NK-92 treated with Interleukin-12 subunit alpha and Interleukin-12 subunit beta, amount 100 ng/mL, for 24 hours (cell line): ENCODE data around the gene IRF6.
"Not testable (repeated sequence)": the region's sequence is repeated elsewhere in the genome, so short reads cannot be mapped to it uniquely, and the experiment has no call there.

Experiments
- DNase-seq: peaks from one replicate; lab custom pipeline; 2025; lab: John Stamatoyannopoulos, UW

IRF6 gene

DNA sequence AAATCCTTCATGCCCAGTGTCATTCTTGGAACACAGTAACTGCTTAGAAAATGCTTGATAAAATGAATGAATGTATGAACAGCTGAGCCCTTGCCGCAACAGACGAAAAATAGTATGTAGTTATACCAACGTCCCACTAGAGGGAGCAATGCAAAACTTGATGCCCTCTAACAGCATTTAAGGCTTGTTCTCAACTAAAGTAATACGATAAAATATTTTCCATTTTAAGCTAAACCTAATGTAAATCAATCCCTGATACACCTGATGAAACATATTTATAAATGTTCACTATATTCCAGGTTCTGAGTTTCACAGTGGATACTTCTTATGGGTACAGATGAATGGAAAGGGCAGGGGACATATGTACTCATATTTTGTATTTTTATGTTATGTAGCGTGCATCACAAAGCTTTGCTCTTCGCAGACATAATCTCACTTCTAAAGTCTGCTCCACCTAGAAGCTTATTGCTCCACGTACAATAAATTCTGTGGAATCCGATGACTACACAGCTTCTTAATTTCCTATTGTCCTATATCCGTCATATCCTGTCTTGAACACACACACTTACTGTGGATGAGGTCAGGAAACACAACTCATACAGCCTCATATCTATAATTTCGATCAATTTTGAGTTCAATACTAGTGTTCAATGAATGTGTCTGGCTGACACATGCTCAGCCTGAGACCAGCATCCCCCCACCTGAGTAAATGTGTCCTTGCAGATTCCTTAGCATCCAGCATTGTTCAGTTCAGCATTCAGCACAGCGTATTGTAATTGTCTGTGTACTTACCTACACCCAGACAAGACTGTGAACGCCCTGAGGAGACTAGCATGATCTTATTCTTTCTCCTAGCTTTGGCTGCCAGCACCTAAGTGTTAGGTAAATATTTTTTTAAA, 17.4 kb upstream of the IRF6 start:
- DNase-seq, result no peak

GRCh38 chr1:209822706-209823105, 16.8 kb upstream of the IRF6 start:
- no peak for DNase-seq

DNA sequence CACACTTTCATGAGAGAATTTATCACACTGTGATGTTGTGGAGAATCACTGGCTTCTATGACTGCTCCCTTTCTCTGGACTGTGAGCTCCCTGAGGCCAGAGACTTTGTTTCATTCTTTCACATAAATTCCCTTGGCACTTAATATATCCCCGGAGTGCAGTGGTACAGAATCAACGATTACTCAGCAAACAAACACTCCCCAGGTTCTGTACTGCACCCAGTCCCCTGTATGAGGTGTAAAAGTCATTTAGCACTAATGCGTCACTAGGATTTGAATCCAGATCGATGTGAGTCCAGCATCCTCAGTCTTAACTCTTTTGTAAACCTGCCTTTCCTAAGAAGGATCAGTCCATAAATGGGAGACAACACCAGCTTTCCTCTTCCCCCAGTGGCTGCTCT, 15.0 kb upstream of the IRF6 start:
- DNase-seq, result no peak

GRCh38 chr1:209819058-209819457, 13.1 kb upstream of the IRF6 start:
- no peak for DNase-seq

- DNase-seq, result no peak
Measured at GRCh38 chr1:209817691-209818090, 11.7 kb upstream of the IRF6 start.

DNA sequence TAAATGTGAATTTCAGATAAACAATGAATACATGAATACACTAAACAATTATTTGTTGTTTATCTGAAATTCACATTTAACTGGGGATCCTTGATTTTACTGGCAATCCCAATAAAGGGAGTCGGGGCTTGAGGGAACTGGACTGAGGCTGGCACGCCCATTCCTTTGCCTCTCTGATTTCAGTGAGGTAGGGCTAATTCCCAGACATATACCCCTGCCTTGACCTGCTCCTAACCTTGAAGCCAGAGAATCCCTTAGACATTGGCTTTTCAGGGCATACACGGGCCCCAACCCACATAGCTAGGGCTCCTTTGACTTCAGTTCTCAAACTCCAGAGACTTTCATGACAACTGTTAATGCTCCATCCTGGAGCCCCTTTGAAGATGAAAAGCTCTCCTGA, 11.0 kb upstream of the IRF6 start:
- DNase-seq, result no peak

GRCh38 chr1:209815931-209816341, 10.0 kb upstream of the IRF6 start:
- no peak for DNase-seq

DNA sequence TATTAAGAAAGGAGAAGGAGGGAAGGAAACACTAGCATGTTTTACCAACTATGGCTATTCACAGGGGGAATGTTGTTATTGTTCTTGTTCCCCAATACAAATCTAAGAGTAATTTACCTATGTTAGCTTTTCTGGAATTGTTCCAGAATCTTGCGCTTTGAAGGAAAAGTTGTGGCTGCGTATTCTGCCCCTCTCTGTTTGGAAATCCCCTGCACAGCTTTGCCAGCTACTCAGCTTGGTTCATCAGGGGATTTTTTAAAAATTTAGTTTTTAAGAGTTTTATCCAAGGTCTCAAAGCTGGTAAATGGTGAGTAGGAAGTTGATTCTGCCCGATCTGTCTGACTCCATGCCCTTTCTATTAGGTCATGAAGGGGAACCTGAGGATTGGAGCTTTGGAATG, 9.5 kb upstream of the IRF6 start:
- no peak for DNase-seq

- no peak for DNase-seq
Measured at GRCh38 chr1:209813902-209814301, 8.0 kb upstream of the IRF6 start.

DNA sequence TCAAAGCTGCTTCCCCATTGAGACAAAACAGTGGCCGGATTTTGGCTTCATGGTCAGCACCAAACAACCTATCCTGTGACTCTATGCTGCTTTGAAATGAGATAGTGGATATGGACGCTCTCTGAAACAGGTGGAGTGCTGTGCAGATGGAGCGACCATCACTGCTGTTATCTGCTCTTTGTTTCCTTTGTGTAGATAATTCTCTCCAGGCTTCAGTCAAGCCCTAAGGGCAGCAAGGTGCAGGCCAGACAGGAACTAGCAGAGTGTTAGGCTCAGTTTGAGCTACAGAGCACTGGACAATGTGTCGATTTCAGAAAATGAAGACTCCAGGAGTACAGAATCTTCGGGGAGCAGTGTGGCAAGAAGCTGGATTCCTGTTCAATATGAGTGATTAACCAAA, 4.8 kb upstream of the IRF6 start:
- no peak for DNase-seq

- no peak for DNase-seq
Measured at GRCh38 chr1:209809611-209810010, 3.7 kb upstream of the IRF6 start.

GRCh38 chr1:209808059-209808581, 2.2 kb upstream of the IRF6 start:
- no peak for DNase-seq

DNA sequence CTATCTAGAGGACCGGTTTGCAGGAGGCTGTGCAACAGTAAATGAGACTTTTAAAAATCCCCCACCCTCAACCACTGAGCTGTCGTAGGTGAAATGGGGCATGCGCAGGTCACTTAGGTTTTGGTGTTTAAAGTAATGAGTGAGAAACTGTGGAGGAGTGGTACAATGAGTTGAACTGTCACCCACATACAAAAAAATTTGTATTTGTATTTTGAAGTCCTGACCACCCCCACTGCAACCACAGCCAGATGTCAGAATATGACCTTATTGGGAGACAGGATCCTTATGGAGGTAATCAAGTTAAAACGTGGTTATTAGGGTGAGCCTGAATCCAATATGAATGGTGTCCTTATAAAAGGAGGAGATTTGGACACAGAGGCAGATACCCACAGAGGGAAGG, 1.6 kb upstream of the IRF6 start:
- DNase-seq, result no peak

- no peak for DNase-seq
Measured at GRCh38 chr1:209805341-209805781, 581 bp downstream of the IRF6 start.

- no peak for DNase-seq
Measured at GRCh38 chr1:209803568-209803967, 2.4 kb downstream of the IRF6 start.

GRCh38 chr1:209802780-209803152, 3.2 kb downstream of the IRF6 start:
- DNase-seq, result no peak

- DNase-seq, result no peak
Measured at GRCh38 chr1:209802117-209802779, 3.7 kb downstream of the IRF6 start.

GRCh38 chr1:209800984-209801834, 4.7 kb downstream of the IRF6 start:
- DNase-seq, result no peak

GRCh38 chr1:209797978-209798639, 7.8 kb downstream of the IRF6 start:
- no peak for DNase-seq

DNA sequence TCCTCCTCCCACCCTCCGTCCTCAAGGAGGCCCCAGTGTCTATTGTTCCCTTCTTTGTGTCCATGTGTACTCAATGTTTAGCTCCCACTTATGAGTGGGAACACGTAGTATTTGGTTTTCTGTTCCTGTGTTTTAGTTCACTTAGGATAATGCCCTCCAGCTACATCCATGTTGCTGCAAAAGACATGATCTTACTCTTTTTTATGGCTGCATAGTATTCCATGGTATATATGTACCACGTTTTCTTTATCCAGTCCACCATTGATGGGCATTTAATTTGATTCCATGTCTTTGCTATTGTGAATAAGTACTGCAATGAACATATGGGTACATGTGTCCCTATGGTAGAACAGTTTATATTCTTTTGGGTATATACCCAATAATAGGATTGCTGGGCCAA, 12.2 kb downstream of the IRF6 start:
- not testable (repeated sequence) for DNase-seq

DNA sequence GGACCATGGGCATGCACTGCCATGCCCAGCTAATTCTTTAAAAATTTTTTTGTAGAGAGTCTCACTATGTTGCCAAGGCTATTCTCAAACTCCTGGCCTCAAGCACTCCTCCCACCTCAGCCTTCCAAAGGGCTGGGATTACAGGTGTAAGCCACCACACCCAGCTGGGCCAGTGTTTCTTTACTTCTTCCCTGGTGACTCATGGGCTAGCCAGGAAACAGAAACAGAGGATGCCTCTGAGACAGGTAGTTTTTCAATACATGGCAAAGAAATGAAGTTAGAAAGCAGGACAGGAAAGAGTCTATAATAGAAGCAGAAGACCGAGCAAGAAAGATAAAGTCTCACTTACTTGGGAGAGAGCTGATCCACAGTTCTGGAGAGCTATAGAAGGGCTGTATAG, 14.0 kb downstream of the IRF6 start:
- no peak for DNase-seq
